ENCODE results near the gene HDAC5. TPM values are rescaled to one million over a fixed set of nuclear protein-coding genes. Genes with fewer than 3 reads are reported as not detected.
A peak's percentile ranks its signal among the peaks of the same experiment; 100 is the strongest.

HDAC5 gene
- total and polyA plus RNA-seq, 2 of the 8 experiments (the other 6 are each of a cell fraction or from before 2014, with no cell fraction given), result 48.5 to 54.4 TPM

- no peak for TF ChIP-seq CHD7 (IDR thresholded peaks at IDR 0.05; ENCODE audit: insufficient replicate concordance, low read length)
- TF ChIP-seq SRF (IDR thresholded peaks at IDR 0.05; ENCODE audit: low read depth, low read length), result no peak
- TF ChIP-seq TBP (IDR thresholded peaks at IDR 0.05; ENCODE audit: low read depth, low read length), result peak; percentile 25; the same call in 1 of the 2 replicates
- peak; percentile 59 for TF ChIP-seq TAF1 (IDR thresholded peaks at IDR 0.05; ENCODE audit: low read depth, low read length)
- TF ChIP-seq SP1 (IDR thresholded peaks at IDR 0.05; ENCODE audit: low read depth, low read length), result peak; percentile 46
- TF ChIP-seq EZH2 (IDR thresholded peaks at IDR 0.05; ENCODE audit: low read depth, low read length, severe bottlenecking), result no peak
- TF ChIP-seq RFX5 (IDR thresholded peaks at IDR 0.05; ENCODE audit: borderline replicate concordance, low read depth, low read length), result no peak
- peak; percentile 98 for TF ChIP-seq RBBP5 (IDR thresholded peaks at IDR 0.05; ENCODE audit: borderline replicate concordance, low read depth, low read length)
- no peak for TF ChIP-seq SUZ12 (IDR thresholded peaks at IDR 0.05; ENCODE audit: low read length)
- TF ChIP-seq GABPA (IDR thresholded peaks at IDR 0.05; ENCODE audit: borderline replicate concordance, insufficient read depth, low read length), result no peak
Measured at GRCh38 chr17:44095647-44096496, 27.6 kb downstream of the HDAC5 start (continued).

Measured in H1 (cell line).